H1 (cell line): ENCODE data around the gene TLR9. TPM values are rescaled to one million over a fixed set of nuclear protein-coding genes. Genes with fewer than 3 reads are reported as not detected.

Experiments used
- CTCF ChIA-PET: fragments of 300-600 bp; sonication (Branson Sonifier 250); formaldehyde crosslinking; loops from one replicate; lab custom pipeline; 2021; ENCODE audit not compliant: partially characterized antibody; lab: Charles Lee
- POLR2A ChIA-PET: fragments of 300-600 bp; sonication (Branson Sonifier 250); formaldehyde crosslinking; loops from one replicate; lab custom pipeline; 2021; ENCODE audit warnings: inconsistent platforms; ENCODE audit not compliant: partially characterized antibody; lab: Charles Lee
- DNase-seq, 2 experiments: peaks; one replicate each; pipeline versions ENCODE4 v3.0.0 to v3.0.0-alpha.2; 2010 to 2022; ENCODE audit warnings: low spot score in 2 of 2, low read depth in 1 of 2, mixed read lengths in 1 of 2
- FAIRE-seq: peaks from 2 replicates; lab custom pipeline; 2011; peaks lifted over from hg19 to GRCh38; lab: Jason Lieb, UNC
- H2AFZ ChIP-seq: 2 replicates; pipeline ENCODE4 v1.8.1; 2012; ENCODE audit warnings: low read length, inconsistent platforms
- H2AK5ac ChIP-seq: 2 replicates; pipeline ENCODE4 v1.6.1; 2013; ENCODE audit warnings: low read depth, low read length
- H2BK120ac ChIP-seq: replicated peaks from 2 replicates; pipeline ENCODE3; 2013; ENCODE audit warnings: low read depth, low read length, inconsistent platforms
- H2BK12ac ChIP-seq: 2 replicates; pipeline ENCODE4 v1.6.1; 2013; ENCODE audit warnings: low read depth, low read length
- H2BK15ac ChIP-seq: 2 replicates; pipeline ENCODE4 v1.6.1; 2013; ENCODE audit warnings: low read length
- H2BK20ac ChIP-seq: 2 replicates; pipeline ENCODE4 v1.6.1; 2013; ENCODE audit warnings: low read length
- H2BK5ac ChIP-seq: 2 replicates; pipeline ENCODE4 v1.6.1; 2013; ENCODE audit warnings: low read depth, low read length
- H3K14ac ChIP-seq: 2 replicates; pipeline ENCODE4 v1.6.1; 2013; ENCODE audit warnings: inconsistent platforms; ENCODE audit not compliant: insufficient read length
- H3K18ac ChIP-seq: 2 replicates; pipeline ENCODE4 v1.6.1; 2013; ENCODE audit warnings: low read length; ENCODE audit errors: extremely low read depth
- H3K23ac ChIP-seq: 2 replicates; pipeline ENCODE4 v1.6.1; 2013; ENCODE audit warnings: inconsistent platforms; ENCODE audit not compliant: insufficient read length
- H3K23me2 ChIP-seq: 2 replicates; pipeline ENCODE4 v1.6.1; 2013; ENCODE audit warnings: low read depth, low read length
- H3K27ac ChIP-seq: 2 replicates; pipeline ENCODE4 v1.6.1; 2011; ENCODE audit warnings: low read depth, low read length, inconsistent platforms
- H3K27me3 ChIP-seq, 4 experiments: replicated peaks in 1 of 4; 1 replicate in 1 of 4; 2 replicates in 3 of 4; pipeline versions ENCODE4 v1.6.1 to v1.8.1; 2011 to 2013; ENCODE audit warnings: low read length in 3 of 4, mild to moderate bottlenecking in 3 of 4, inconsistent platforms in 2 of 4, mixed read lengths in 2 of 4, moderate library complexity in 1 of 4; ENCODE audit not compliant: control insufficient read depth in 3 of 4, insufficient read depth in 3 of 4; ENCODE audit errors: extremely low read depth in 1 of 4
- H3K36me3 ChIP-seq, 4 experiments: 2 replicates each; pipeline versions ENCODE4 v1.6.1 to v1.8.1; 2011 to 2013; ENCODE audit warnings: mild to moderate bottlenecking in 4 of 4, low read length in 3 of 4, moderate library complexity in 2 of 4, control low read depth in 1 of 4, inconsistent platforms in 1 of 4; ENCODE audit not compliant: insufficient read depth in 4 of 4, control insufficient read depth in 2 of 4
- H3K4ac ChIP-seq: replicated peaks from 2 replicates; pipeline ENCODE3; 2013; ENCODE audit warnings: low read length, low read depth, mixed read lengths, inconsistent platforms; ENCODE audit not compliant: insufficient read length
- H3K4me1 ChIP-seq, 4 experiments: replicated peaks in 1 of 4; 1 replicate in 1 of 4; 2 replicates in 3 of 4; pipeline versions ENCODE4 v1.6.1 to v1.8.1; 2011 to 2013; ENCODE audit warnings: low read length in 3 of 4, inconsistent platforms in 2 of 4, mixed read lengths in 1 of 4; ENCODE audit not compliant: insufficient read depth in 4 of 4, control insufficient read depth in 3 of 4
- H3K4me2 ChIP-seq, 2 experiments: 2 replicates each; pipeline versions ENCODE4 v1.6.1 to v1.8.1; 2011 to 2013; ENCODE audit warnings: low read depth in 2 of 2, low read length in 2 of 2, control low read depth in 1 of 2, inconsistent platforms in 1 of 2, mild to moderate bottlenecking in 1 of 2; ENCODE audit not compliant: insufficient read depth in 1 of 2
- H3K4me3 ChIP-seq, 4 experiments: fragments of 200-600, 300-600 bp in 1 of 4; sonication (generic), shearing (Covaris generic), sonication (Bioruptor Twin) in 1 of 4; 2 replicates each; pipeline versions ENCODE4 v1.5.1 to v1.8.1; 2011 to 2016; ENCODE audit warnings: low read length in 4 of 4, low read depth in 3 of 4, control low read depth in 2 of 4, inconsistent platforms in 2 of 4, mild to moderate bottlenecking in 2 of 4, mixed read lengths in 1 of 4, moderate library complexity in 1 of 4; ENCODE audit not compliant: insufficient read depth in 2 of 4; ENCODE audit errors: extremely low read depth in 1 of 4
- H3K56ac ChIP-seq: replicated peaks from 2 replicates; pipeline ENCODE3; 2013; ENCODE audit warnings: low read depth, mild to moderate bottlenecking, mixed read lengths, low read length, inconsistent platforms; ENCODE audit not compliant: insufficient read length
- H3K79me1 ChIP-seq: 2 replicates; pipeline ENCODE4 v1.6.1; 2013; ENCODE audit warnings: low read depth, low read length, control low read depth
- H3K79me2 ChIP-seq, 2 experiments: 2 replicates each; pipeline versions ENCODE4 v1.6.1 to v1.8.1; 2012 to 2013; ENCODE audit warnings: low read length in 2 of 2, mild to moderate bottlenecking in 2 of 2, inconsistent platforms in 1 of 2; ENCODE audit not compliant: insufficient read depth in 2 of 2, control insufficient read depth in 1 of 2
- H3K9ac ChIP-seq, 4 experiments: replicated peaks in 1 of 4; 1 replicate in 1 of 4; 2 replicates in 3 of 4; pipeline versions ENCODE4 v1.6.1 to v1.8.1; 2011 to 2013; ENCODE audit warnings: low read depth in 3 of 4, low read length in 3 of 4, control low read depth in 2 of 4, mild to moderate bottlenecking in 2 of 4, moderate library complexity in 2 of 4, inconsistent platforms in 1 of 4; ENCODE audit errors: extremely low read depth in 1 of 4
- H3K9me3 ChIP-seq, 2 experiments: 2 replicates each; pipeline versions ENCODE4 v1.6.1 to v1.8.1; 2012 to 2013; ENCODE audit warnings: mild to moderate bottlenecking in 2 of 2, moderate library complexity in 2 of 2, control low read depth in 1 of 2, inconsistent platforms in 1 of 2, low read depth in 1 of 2, low read length in 1 of 2, mixed read lengths in 1 of 2; ENCODE audit not compliant: insufficient read depth in 2 of 2
- H4K20me1 ChIP-seq, 2 experiments: replicated peaks in 1 of 2; 2 replicates each; pipeline versions ENCODE3 to v1.8.1; 2011 to 2013; ENCODE audit warnings: inconsistent platforms in 2 of 2, low read length in 2 of 2, mild to moderate bottlenecking in 1 of 2; ENCODE audit not compliant: insufficient read depth in 2 of 2, control insufficient read depth in 1 of 2
- H4K5ac ChIP-seq: 2 replicates; pipeline ENCODE4 v1.6.1; 2013; ENCODE audit warnings: low read length, low read depth, mixed read lengths, inconsistent platforms; ENCODE audit not compliant: insufficient read length
- H4K8ac ChIP-seq: 2 replicates; pipeline ENCODE4 v1.8.0; 2013; ENCODE audit warnings: mild to moderate bottlenecking, moderate library complexity, low read length, inconsistent platforms; ENCODE audit not compliant: insufficient read depth; ENCODE audit errors: extremely low read depth
- H4K91ac ChIP-seq: replicated peaks from 2 replicates; pipeline ENCODE3; 2013; ENCODE audit warnings: low read length, mixed read lengths, inconsistent platforms; ENCODE audit not compliant: insufficient read length
- RAD21 ChIP-seq, 2 experiments: IDR thresholded peaks in 1 of 2; conservative IDR thresholded peaks in 1 of 2; 2 replicates each; pipeline ENCODE4 v1.6.1; 2011; ENCODE audit warnings: low read depth in 2 of 2, low read length in 2 of 2, improper control_type of control experiment in 1 of 2, inconsistent platforms in 1 of 2, mild to moderate bottlenecking in 1 of 2, moderate library complexity in 1 of 2
- WGBS, 2 experiments: shearing (Covaris generic) in 1 of 2; methylation state at CpG; one replicate each; pipeline versions ENCODE4 v1.1.6 to v1.1.7; 2013 to 2015; ENCODE audit warnings: low lambda C conversion rate in 2 of 2, mixed read lengths in 2 of 2, inconsistent platforms in 1 of 2, low coverage in 1 of 2, missing lambda C conversion rate in 1 of 2; ENCODE audit not compliant: insufficient replicate concordance in 2 of 2, insufficient coverage in 1 of 2, insufficient read length in 1 of 2; ENCODE audit errors: extremely low coverage in 1 of 2, missing lambda C conversion rate in 1 of 2; 5-methylcytosine and 5-hydroxymethylcytosine counted together
- polyA plus RNA-seq, 7 experiments: library from polyadenylated mRNA; depleted of rRNA in 3 of 7; stranded (reverse) in 5 of 7; unstranded in 2 of 7; fragments of >200 nt in 5 of 7; fragments of 200-250 nt in 2 of 7; gene quantifications; 1 replicate in 5 of 7; 2 replicates in 1 of 7; 4 replicates in 1 of 7; pipeline versions ENCODE4 v1.2.1 to v1.2.3, GENCODE V29; 2011 to 2013; ENCODE audit warnings: missing spikeins in 2 of 7, mixed read lengths in 2 of 7
- total RNA-seq: library from RNA; stranded (reverse); fragmentation: NEBNext Ultra II Directional; extraction: Animal tissue kit (Norgen Biotek cat#: 25700); gene quantifications from 2 replicates; pipeline ENCODE4 v1.2.1, GENCODE V29; 2021
- TF ChIP-seq, protein P1 (sequence below), 3 experiments: IDR thresholded peaks; 1 replicate in 2 of 3; 2 replicates in 1 of 3; pipeline versions ENCODE4 v1.5.1 to v1.6.1; 2011; ENCODE audit warnings: low read length in 3 of 3, mild to moderate bottlenecking in 3 of 3, inconsistent platforms in 2 of 3, low read depth in 1 of 3, moderate library complexity in 1 of 3; ENCODE audit not compliant: insufficient read depth in 1 of 3; ENCODE audit errors: control extremely low read depth in 1 of 3
- TF ChIP-seq, protein P2 (sequence below): IDR thresholded peaks from 2 replicates; pipeline ENCODE4 v1.6.1; 2012; ENCODE audit warnings: low read length, inconsistent platforms

The TLR9 gene
- total and polyA plus RNA-seq, 2 of the 8 experiments (the other 6 are each of a cell fraction or from before 2014, with no cell fraction given) = 0.05 TPM; not detected in 1

DNA sequence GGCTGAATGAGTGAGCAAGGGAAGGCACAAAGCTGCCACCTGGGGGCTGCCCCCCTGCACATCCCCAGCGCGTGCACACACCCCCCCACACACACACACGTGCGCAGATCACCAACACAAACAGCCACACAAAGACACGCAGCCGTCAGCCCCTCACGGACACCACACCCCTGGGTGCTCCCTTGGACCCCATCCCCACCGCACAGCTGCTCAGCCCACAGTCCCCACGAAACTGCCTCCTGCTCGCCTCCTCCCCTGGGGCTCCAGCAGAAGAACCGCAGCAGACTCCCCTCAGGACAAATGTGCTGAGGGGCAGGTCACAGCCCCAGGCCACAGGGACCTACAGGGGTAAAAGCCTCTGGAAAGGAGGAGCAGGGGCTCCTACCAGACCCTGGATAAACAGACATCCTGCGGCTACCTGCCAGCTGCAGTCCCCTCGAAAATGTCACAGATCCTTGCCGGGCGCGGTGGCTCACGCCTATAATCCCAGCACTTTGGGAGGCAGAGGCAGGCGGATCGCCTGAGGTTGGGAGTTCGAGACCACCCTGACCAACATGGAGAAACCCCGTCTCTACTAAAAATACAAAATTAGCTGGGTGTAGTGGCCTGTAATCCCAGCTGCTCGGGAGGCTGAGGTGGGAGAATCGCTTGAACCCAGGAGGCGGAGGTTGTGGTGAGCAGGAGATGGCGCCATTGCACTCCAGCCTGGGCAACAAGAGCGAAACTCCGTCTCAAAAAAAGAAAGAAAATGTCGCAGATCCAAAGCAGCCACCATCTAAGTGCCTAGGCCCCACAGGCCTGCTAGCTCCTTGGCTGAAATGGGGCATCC lies 7.0 kb upstream of the TLR9 start:
- no peak overlapping the region for H2BK20ac ChIP-seq
- H4K91ac ChIP-seq = no peak overlapping the region
- H2BK12ac ChIP-seq = 0 out of 2 replicates have a peak overlapping the region, but pooled peaks have one; percentile 39
- DNase-seq = no peak
- H3K23me2 ChIP-seq = no peaks in the 10 kb centered on the region
- H2AK5ac ChIP-seq = no peak overlapping the region
- TF ChIP-seq, protein P1, sequence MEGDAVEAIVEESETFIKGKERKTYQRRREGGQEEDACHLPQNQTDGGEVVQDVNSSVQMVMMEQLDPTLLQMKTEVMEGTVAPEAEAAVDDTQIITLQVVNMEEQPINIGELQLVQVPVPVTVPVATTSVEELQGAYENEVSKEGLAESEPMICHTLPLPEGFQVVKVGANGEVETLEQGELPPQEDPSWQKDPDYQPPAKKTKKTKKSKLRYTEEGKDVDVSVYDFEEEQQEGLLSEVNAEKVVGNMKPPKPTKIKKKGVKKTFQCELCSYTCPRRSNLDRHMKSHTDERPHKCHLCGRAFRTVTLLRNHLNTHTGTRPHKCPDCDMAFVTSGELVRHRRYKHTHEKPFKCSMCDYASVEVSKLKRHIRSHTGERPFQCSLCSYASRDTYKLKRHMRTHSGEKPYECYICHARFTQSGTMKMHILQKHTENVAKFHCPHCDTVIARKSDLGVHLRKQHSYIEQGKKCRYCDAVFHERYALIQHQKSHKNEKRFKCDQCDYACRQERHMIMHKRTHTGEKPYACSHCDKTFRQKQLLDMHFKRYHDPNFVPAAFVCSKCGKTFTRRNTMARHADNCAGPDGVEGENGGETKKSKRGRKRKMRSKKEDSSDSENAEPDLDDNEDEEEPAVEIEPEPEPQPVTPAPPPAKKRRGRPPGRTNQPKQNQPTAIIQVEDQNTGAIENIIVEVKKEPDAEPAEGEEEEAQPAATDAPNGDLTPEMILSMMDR (IDR thresholded peaks at IDR 0.05; ENCODE audit: control extremely low read depth in 1 of 3, insufficient read depth in 1 of 3, low read depth in 1 of 3, low read length in 3 of 3) = peak in 2 of 3 experiments; percentile 40 to 52; a peak in 3 of 4 replicates
- TF ChIP-seq RAD21 (IDR thresholded peaks at IDR 0.05 in 1 of 2, conservative IDR thresholded peaks at IDR 0.05 in 1 of 2; ENCODE audit: low read depth in 2 of 2, low read length in 2 of 2) = peak; percentile 56 to 62
- TF ChIP-seq, protein P2, sequence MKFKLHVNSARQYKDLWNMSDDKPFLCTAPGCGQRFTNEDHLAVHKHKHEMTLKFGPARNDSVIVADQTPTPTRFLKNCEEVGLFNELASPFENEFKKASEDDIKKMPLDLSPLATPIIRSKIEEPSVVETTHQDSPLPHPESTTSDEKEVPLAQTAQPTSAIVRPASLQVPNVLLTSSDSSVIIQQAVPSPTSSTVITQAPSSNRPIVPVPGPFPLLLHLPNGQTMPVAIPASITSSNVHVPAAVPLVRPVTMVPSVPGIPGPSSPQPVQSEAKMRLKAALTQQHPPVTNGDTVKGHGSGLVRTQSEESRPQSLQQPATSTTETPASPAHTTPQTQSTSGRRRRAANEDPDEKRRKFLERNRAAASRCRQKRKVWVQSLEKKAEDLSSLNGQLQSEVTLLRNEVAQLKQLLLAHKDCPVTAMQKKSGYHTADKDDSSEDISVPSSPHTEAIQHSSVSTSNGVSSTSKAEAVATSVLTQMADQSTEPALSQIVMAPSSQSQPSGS = no peak
- no peak overlapping the region for H4K5ac ChIP-seq
- no peak overlapping the region for H2BK15ac ChIP-seq
- no peak overlapping the region for H3K14ac ChIP-seq
- H3K4me3 ChIP-seq = no peak overlapping the region
- H3K23ac ChIP-seq = no peak overlapping the region
- FAIRE-seq = no peak
- H3K56ac ChIP-seq = no peak overlapping the region
- H3K27me3 ChIP-seq = no peaks in the 10 kb centered on the region
- peak overlapping the region; percentile 15; the same call in 1 of the 2 replicates for H4K8ac ChIP-seq
- no peaks in the 10 kb centered on the region for H3K9me3 ChIP-seq
- H3K27ac ChIP-seq = no peak overlapping the region
- H3K79me2 ChIP-seq = peaks cover 0 to 8% of the 10 kb centered on the region in 2 experiments; a peak in 1 of 4 replicates
- no peak overlapping the region for H3K18ac ChIP-seq
- peaks cover 5 to 17% (median 11%) of the 10 kb centered on the region in 4 experiments; a peak in 5 of 8 replicates for H3K36me3 ChIP-seq
- H2AFZ ChIP-seq = no peak overlapping the region
- H3K4me1 ChIP-seq = peaks cover 0 to 19% (median 12%) of the 10 kb centered on the region in 4 experiments; a peak in 6 of 7 replicates
- H2BK120ac ChIP-seq = no peak overlapping the region
- no peak overlapping the region; the same call in 1 of the 2 replicates for H2BK5ac ChIP-seq
- H3K4ac ChIP-seq = no peak overlapping the region
- POLR2A ChIA-PET = interaction anchor here (0.6 to 3.7 kb wide), 9 partner anchors 8 to 398 kb away, joined by 3 to 13 read pairs (median 7); partner anchors contain the start of genes PPM1M, RPL29 and WDR82
- H3K4me2 ChIP-seq = no peak overlapping the region
- 88% methylated on average over 23 of the region's 28 CpGs; no CpG with 5 or more reads in 1 of the 2 experiments for WGBS, 2 experiments
- no peak overlapping the region for H3K9ac ChIP-seq
- H3K79me1 ChIP-seq = peaks cover 9% of the 10 kb centered on the region
- peaks cover 10 to 13% of the 10 kb centered on the region in 2 experiments for H4K20me1 ChIP-seq
- CTCF ChIA-PET = interaction anchor here (0.6 to 14.4 kb wide), 41 partner anchors 15 to 229 kb away, joined by 3 to 336 read pairs (median 4); partner anchors contain the start of genes PPM1M, SEMA3G, TLR9 and WDR82
